PC-9 (cell line): Measurements from ENCODE around the gene TCAIM. TPM values are rescaled to one million over a fixed set of nuclear protein-coding genes. Genes with fewer than 3 reads are reported as not detected.

Experiments
- Bru-seq: library from RNA; stranded (reverse); fragments of 400-500 nt; gene quantifications from one replicate; lab custom pipeline; 2021; lab: Mats Ljungman, UMichigan
- BruChase-seq, 2 experiments: library from RNA; stranded (reverse); fragments of 400-500 nt; gene quantifications; one replicate each; lab custom pipeline; 2021; lab: Mats Ljungman, UMichigan
- BruUV-seq: library from RNA; stranded (reverse); fragments of 400-500 nt; replicated peaks from 2 replicates; lab custom pipeline; 2021; lab: Mats Ljungman, UMichigan
- CTCF ChIA-PET: fragments of 300-600 bp; sonication (Branson Sonifier 250); formaldehyde crosslinking; loops from one replicate; lab custom pipeline; 2022; ENCODE audit warnings: antibody characterized with exemption; lab: Charles Lee
- POLR2A ChIA-PET: fragments of 300-600 bp; sonication (Branson Sonifier 250); formaldehyde crosslinking; loops from one replicate; lab custom pipeline; 2022; ENCODE audit warnings: antibody characterized with exemption; ENCODE audit not compliant: unreplicated experiment; lab: Charles Lee
- DNase-seq, 2 experiments: peaks; one replicate each; pipeline versions ENCODE4 v3.0.0 to v3.0.0-alpha.2; 2015 to 2022; ENCODE audit warnings: mixed read lengths in 1 of 2
- H2AFZ ChIP-seq: fragments of 200-600 bp; sonication (generic); 2 replicates; pipeline ENCODE4 v1.8.1; 2017; ENCODE audit warnings: antibody characterized with exemption
- H3F3A ChIP-seq: fragments of 200-600 bp; sonication (generic); 2 replicates; pipeline ENCODE4 v1.8.1; 2017; ENCODE audit warnings: antibody characterized with exemption, mild to moderate bottlenecking, low read depth; ENCODE audit not compliant: insufficient read depth
- H3K27ac ChIP-seq: fragments of 200-600 bp; sonication (generic); 2 replicates; pipeline ENCODE4 v1.6.1; 2016; ENCODE audit warnings: mixed run types
- H3K27me3 ChIP-seq: fragments of 200-600 bp; sonication (generic); 2 replicates; pipeline ENCODE4 v1.6.1; 2016; ENCODE audit warnings: low read depth, mixed run types; ENCODE audit not compliant: insufficient read depth
- H3K36me3 ChIP-seq: fragments of 200-600 bp; sonication (generic); 2 replicates; pipeline ENCODE4 v1.6.1; 2016; ENCODE audit warnings: low read depth, mixed run types
- H3K4me1 ChIP-seq: fragments of 200-600 bp; sonication (generic); replicated peaks from 2 replicates; pipeline ENCODE4 v1.6.1; 2016; ENCODE audit warnings: mixed run types; ENCODE audit not compliant: insufficient read depth
- H3K4me2 ChIP-seq: fragments of 200-600 bp; sonication (generic); 2 replicates; pipeline ENCODE4 v1.6.1; 2017; ENCODE audit warnings: mixed run types
- H3K4me3 ChIP-seq: fragments of 200-600 bp; sonication (generic); 2 replicates; pipeline ENCODE4 v1.6.1; 2016; ENCODE audit warnings: mixed run types
- H3K79me2 ChIP-seq: fragments of 200-600 bp; sonication (generic); 2 replicates; pipeline ENCODE4 v1.6.1; 2017; ENCODE audit warnings: low read depth, mixed run types
- H3K9me2 ChIP-seq: fragments of 200-600 bp; sonication (generic); 2 replicates; pipeline ENCODE4 v1.8.1; 2017; ENCODE audit warnings: mild to moderate bottlenecking; ENCODE audit not compliant: insufficient read depth
- H3K9me3 ChIP-seq: fragments of 200-600 bp; sonication (generic); 2 replicates; pipeline ENCODE4 v1.8.1; 2016; ENCODE audit warnings: low read depth; ENCODE audit not compliant: insufficient read depth
- H4K20me1 ChIP-seq: fragments of 200-600 bp; sonication (generic); 2 replicates; pipeline ENCODE4 v1.8.1; 2017; ENCODE audit not compliant: insufficient read depth
- CTCF ChIP-seq: fragments of 200-600 bp; sonication (generic); conservative IDR thresholded peaks from 2 replicates; pipeline ENCODE4 v1.6.1; 2017; ENCODE audit warnings: mixed run types, antibody characterized with exemption, mild to moderate bottlenecking, moderate library complexity
- EZH2 ChIP-seq: fragments of 200-600 bp; sonication (generic); IDR thresholded peaks from 2 replicates; pipeline ENCODE4 v1.8.0; 2017; ENCODE audit warnings: antibody characterized with exemption, low read depth
- intact Hi-C: fragments of 100-400 bp; cut with micrococcal nuclease; formaldehyde crosslinking; loops from one replicate; pipeline ENCODE4 v1.10.0; 2022; ENCODE audit not compliant: unreplicated experiment
- long read RNA-seq: library from polyadenylated mRNA; stranded (forward); transcript quantifications from one replicate; pipeline ENCODE4 v2.0.0, GENCODE V29; 2022
- total RNA-seq: library from RNA; stranded (reverse); gene quantifications from 2 replicates; pipeline ENCODE4 v1.2.3, GENCODE V29; 2021

TCAIM gene
- total RNA-seq, result 22.8 and 28.3 TPM in 2 replicates
- percentile 68 among the genes with signal in this experiment for Bru-seq, nascent RNA
- percentile 71 among the genes with signal in this experiment for BruChase-seq, experiment 1, labeled RNA remaining after a 2-hour chase
- BruChase-seq, experiment 2, labeled RNA remaining after a 6-hour chase, result percentile 68 among the genes with signal in this experiment
- long read RNA-seq, transcript TCAIM-203 (4 exons, 2,178 nt), result major isoform, 24 of 66 reads
- long read RNA-seq, transcript TCAIM-202 (4 exons, 1,998 nt), result minor isoform, 16 of 66 reads
- long read RNA-seq, partial matches to known transcripts, result 6 of 66 reads
- long read RNA-seq, other reads (novel, unspliced or antisense), result 12 of 66 reads

GRCh38 chr3:44338010-44338827 is at the start of gene TCAIM:
Gene TCAIM (plus strand): TSS chr3:44338766. CDS start chr3:44354783, 16,017 bp downstream.
- peak; percentile 88 to 98 for DNase-seq
- H3K79me2 ChIP-seq, result peaks cover 20% of the 10 kb centered on the region
- H3K9me3 ChIP-seq, result no peaks in the 10 kb centered on the region
- no peaks in the 10 kb centered on the region for H3K27me3 ChIP-seq
- peak within 1 kb of the TSS; percentile 92 for H2AFZ ChIP-seq
- no TSS peak for BruUV-seq
- H3K27ac ChIP-seq, result peak within 1 kb of the TSS; percentile 63
- POLR2A ChIA-PET, result interaction anchor here (0.5 to 0.7 kb wide), 8 partner anchors 123 to 1339 kb away, joined by 3 to 14 read pairs (median 4); no protein-coding TSS in a partner anchor
- peak within 1 kb of the TSS; percentile 95 for H3K4me2 ChIP-seq
- H3F3A ChIP-seq, result no peaks in the 10 kb centered on the region
- H3K4me3 ChIP-seq, result peak within 1 kb of the TSS; percentile 69
- H3K4me1 ChIP-seq, result peaks cover 19% of the 10 kb centered on the region
- H3K36me3 ChIP-seq, result no peaks in the 10 kb centered on the region
- no peaks in the 10 kb centered on the region for H3K9me2 ChIP-seq
- TF ChIP-seq EZH2 (no peak), CTCF (no peak)
- H4K20me1 ChIP-seq, result no peaks in the 10 kb centered on the region
- intact Hi-C loops, result loop anchor here (5.0 to 10.0 kb wide), 2 partner anchors 139 to 793 kb away; partner anchors contain the start of gene ZNF445
- CTCF ChIA-PET, result no interaction called here

GRCh38 chr3:44289882-44290462 is 48.6 kb upstream of the TCAIM start:
- H3K4me1 ChIP-seq, result no peaks in the 10 kb centered on the region
- TF ChIP-seq EZH2 (no peak), CTCF (no peak)
- H3K27ac ChIP-seq, result no peak overlapping the region
- H3K9me3 ChIP-seq, result no peaks in the 10 kb centered on the region
- no peaks in the 10 kb centered on the region for H3F3A ChIP-seq
- H3K79me2 ChIP-seq, result no peaks in the 10 kb centered on the region
- H3K27me3 ChIP-seq, result no peaks in the 10 kb centered on the region
- intact Hi-C loops, result no loop called here
- H3K36me3 ChIP-seq, result no peaks in the 10 kb centered on the region
- H4K20me1 ChIP-seq, result no peaks in the 10 kb centered on the region
- POLR2A ChIA-PET, result interaction anchor here (0.6 kb wide), 1 partner anchor 577 kb away, joined by 4 read pairs; no protein-coding TSS in a partner anchor
- H3K4me2 ChIP-seq, result no peak overlapping the region
- no peak for DNase-seq
- H3K9me2 ChIP-seq, result no peaks in the 10 kb centered on the region
- BruUV-seq, result no TSS peak
- H3K4me3 ChIP-seq, result no peak overlapping the region
- no peak overlapping the region for H2AFZ ChIP-seq
- CTCF ChIA-PET, result no interaction called here

GRCh38 chr3:44292276-44292675 is 46.3 kb upstream of the TCAIM start:
- intact Hi-C loops, result no loop called here
- no peak overlapping the region for H3K27ac ChIP-seq
- no TSS peak for BruUV-seq

More at GRCh38 chr3:44292276-44292675, 46.3 kb upstream of the TCAIM start:
- Histone ChIP-seq H3K9me2 (no peaks in the 10 kb centered on the region), H3F3A (no peaks in the 10 kb centered on the region), H3K79me2 (no peaks in the 10 kb centered on the region), H3K9me3 (no peaks in the 10 kb centered on the region), H4K20me1 (no peaks in the 10 kb centered on the region), H3K4me1 (no peaks in the 10 kb centered on the region), H3K4me3 (no peak overlapping the region), H3K4me2 (no peak overlapping the region), H2AFZ (no peak overlapping the region), H3K27me3 (no peaks in the 10 kb centered on the region), H3K36me3 (no peaks in the 10 kb centered on the region)
- ChIA-PET POLR2A (no interaction called here), CTCF (interaction anchor here (0.7 kb wide), 1 partner anchor 55 kb away, joined by 5 read pairs; no protein-coding TSS in a partner anchor)
- no peak for TF ChIP-seq EZH2
- no peak for TF ChIP-seq CTCF
- DNase-seq, result no peak
